HG02852 (cell line): Measurements from ENCODE around the gene ZC3H6.
"Not testable (repeated sequence)": the region's sequence is repeated elsewhere in the genome, so short reads cannot be mapped to it uniquely, and the experiment has no call there.

Experiments
- ATAC-seq: cut with Tn5 transposase; IDR thresholded peaks from one replicate; pipeline ENCODE4 v1.9.1; 2021; ENCODE audit warnings: mild to moderate bottlenecking, moderate library complexity; ENCODE audit not compliant: unreplicated experiment

ZC3H6 gene

GRCh38 chr2:112322919-112323318 is 47.5 kb downstream of the ZC3H6 start:
- no peak for ATAC-seq

DNA sequence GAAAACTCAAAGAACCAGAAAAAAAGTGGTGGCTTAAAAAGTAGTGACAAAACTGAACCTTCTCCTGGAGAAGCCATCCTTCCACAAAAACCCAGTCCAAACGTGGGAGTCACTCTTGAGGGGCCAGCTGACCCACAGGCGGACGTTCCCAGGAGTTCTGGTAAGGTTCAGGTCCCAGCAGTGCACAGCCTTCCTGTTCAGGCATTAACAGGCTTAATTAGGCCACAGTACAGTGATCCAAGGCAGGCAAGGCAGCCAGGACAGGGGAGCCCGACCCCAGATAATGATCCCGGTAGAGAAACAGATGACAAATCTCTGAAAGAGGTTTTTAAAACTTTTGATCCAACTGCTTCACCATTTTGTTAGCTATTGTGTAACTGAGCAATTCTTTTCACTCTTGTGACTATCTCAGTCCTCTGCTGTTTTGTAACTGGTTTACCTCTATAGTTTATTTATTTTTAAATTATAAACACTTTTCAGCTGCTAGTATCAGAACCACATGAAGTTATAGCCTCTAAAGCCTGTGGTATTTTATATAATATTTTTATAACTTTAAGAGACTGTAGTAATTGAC is 56.8 kb downstream of the ZC3H6 start:
- no peak for ATAC-seq

GRCh38 chr2:112335600-112335999 is 60.2 kb downstream of the ZC3H6 start:
- ATAC-seq = no peak

DNA sequence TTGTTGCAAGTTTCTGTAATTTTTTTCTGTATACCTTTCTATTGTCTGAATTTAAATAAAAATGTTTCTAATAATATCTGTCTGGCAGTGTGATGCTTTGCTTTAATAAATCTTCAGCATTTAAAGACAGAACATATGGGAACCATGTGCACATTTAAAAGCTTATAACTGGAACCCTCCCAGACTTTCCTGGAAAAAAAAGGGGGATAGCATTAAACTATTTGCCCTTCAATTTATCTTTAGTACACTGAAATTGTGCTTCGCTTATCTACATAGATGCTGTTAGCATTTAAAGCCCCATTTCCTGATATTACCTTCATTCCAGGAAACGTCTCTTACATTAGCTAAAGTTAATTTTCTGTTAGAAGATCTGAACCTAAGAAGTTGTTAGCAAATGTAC is 64.6 kb downstream of the ZC3H6 start:
- ATAC-seq = no peak

DNA sequence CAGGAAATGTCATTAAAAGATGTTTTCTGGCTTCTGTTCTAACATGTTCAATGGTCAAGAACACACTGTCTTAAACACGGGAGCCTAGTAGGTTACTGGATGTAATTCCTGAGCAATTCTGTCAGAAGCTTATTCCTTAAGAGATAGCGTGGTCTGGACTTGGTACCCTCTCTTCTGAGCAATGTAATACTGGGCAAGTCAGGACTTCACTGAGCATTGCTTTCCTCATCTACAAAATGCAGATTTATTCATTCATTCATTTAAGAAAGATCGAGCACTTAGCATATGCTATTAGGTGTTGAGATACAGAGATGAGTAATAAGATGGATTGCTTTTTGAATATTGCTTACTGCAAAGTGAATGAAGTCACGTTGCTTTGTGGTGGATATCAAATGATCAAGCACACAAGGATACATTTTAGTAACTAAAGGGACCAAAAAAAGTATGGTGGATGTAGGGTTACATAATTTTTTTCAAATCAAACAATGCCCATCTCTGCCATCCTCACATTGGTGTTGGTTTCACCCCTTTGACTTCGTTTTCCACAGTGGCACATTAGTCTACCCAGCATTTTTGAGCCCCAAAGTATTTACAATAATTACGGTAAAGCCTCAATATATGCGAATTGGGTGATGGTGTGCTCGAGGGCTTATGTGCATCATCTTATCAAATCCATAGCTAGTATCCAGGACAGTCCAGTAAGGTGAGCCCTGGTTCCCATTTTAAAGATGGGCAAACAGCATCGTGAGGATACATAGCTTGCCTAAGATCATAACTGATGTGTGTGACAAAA is 65.3 kb downstream of the ZC3H6 start:
- ATAC-seq = no peak

DNA sequence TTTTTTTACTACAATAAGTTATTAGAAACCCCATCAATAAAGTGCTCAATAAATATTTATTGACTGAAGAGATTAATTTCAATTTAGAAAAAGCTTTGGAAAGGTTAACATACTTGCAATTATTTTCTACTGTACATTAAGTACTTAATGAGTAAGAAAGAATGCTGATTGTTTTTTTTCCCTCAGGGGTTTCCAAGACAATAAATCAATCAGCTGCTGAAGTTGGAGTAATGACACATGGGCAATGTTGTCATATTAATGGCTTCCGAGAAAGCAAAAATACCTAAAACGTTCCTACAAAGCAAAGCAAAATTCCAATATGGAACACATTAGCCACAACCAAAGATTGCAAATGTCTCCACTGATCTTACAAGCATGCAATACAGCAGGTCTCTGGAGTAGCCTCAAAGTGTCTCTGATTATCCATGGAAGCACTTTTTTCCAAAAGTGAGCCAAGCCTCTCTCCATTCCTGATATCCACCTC is 66.7 kb downstream of the ZC3H6 start:
- ATAC-seq = no peak

DNA sequence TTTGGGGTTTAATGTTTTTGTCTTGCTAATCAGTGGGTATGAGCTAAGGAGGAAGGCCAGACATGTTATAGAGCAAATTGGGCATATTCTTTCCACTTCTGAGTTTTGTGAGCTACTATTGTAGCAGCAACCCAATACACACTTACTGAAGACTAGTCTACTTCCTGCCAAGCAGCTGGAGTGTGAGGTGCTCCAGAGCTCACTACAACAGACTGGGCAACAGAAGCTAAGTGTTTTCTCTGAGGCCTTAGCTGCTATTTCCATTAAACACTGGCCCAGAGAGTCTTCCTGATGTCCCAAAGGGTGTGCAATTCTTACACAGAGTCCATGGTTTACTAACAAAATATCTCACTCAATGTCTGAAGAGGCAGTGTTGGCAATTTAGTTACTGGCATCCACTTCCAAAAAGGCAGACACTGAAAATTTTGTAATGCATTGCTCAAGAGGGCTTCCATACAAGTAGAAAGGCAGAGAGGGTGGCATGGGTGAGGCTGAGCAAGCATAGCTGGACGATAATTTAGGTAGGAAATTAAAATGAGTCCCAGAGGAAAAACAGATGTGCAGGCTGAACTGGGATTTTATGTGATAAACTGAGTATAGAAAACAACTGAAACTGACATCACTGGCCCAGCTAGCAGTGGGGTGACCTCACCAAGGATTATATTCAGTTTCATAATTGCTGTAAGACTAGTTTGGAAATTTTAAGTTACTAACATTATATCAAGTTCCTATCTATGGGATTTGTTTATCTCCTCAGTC is 68.6 kb downstream of the ZC3H6 start:
- ATAC-seq = no peak

DNA sequence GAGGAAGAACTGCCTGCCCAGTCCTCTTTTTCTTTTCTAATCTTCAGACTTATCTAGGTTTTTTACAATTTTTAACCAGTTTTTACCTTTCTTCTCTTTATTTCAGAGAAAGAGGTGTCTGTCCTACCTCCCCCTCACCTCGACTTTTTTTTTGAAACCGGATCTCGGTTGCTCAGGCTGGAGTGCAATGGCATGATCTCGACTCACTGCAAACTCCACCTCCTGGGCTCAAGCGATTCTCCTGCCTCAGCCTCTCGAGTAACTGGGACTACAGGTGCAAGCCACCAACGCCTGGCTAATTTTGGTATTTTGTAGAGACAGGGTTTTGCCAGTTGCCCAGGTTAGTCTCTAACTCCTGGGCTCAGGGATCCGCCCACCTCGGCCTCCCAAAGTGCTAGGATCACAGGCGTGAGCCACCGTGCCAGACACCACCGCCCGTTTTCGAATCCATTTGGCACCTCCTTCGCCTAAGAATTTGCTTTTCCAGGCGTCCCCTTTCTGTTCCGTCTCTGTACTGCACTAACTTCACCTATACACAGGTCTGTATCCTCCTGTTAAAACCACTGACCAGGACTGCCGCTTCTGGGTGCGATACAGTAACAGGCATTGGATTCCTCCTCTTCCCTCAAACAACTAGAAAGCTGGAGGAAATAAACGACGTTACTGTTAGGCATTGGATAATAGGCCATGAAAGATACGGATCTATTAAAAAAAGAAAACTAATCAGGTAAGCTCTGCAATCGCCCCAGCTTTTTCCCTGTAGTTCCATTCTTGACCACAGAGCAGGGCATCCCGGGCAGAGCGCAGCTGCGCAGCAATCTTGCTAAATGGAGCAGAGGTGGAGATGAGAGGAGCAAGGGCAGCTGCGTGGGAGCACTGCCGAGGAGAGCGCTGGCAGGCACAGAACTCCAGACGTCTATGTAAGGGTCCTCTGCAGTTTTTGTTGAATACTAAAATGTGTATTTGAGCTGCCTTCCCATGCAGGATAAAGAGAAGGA is 69.9 kb downstream of the ZC3H6 start:
- no peak for ATAC-seq

DNA sequence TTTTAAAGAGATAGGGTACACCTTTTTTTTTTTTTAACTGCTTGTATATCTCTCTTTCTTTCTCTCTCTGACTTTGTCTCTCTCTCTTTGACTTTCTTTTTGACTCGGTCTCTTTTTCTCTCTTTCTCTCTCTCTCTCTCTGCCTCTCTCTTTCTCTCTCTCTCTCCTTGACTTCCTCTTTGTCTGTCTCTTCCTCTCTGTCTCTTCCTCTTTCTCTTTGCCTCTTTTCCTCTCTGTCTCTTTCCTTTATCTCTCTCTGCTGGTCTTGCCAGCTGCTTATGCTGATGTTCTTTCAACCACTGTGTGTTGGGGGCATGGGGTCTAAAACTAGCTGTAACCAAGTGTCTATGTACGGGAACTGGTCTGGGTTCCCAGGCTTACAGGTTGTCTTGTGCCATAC is 76.9 kb downstream of the ZC3H6 start:
- not testable (repeated sequence) for ATAC-seq

GRCh38 chr2:112352809-112353603 is 77.6 kb downstream of the ZC3H6 start:
- not testable (repeated sequence) for ATAC-seq

DNA sequence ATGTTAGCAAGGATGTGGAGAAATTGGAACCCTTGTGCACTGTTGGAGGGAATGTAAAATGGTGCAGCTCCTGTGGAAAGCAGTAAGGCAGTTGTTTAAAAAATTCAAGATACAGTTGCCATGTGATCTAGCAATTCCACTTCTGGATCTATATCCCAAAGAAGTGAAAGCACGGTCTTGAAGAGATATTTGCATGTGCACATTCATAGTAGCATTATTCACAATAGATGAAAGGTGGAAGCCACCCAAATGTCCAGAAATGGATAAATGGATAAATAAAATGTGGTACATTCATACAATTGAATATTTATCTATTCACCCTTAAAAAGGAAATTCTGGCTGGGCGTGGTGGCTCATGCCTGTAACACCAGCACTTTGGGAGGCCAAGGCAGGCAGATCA is 78.9 kb downstream of the ZC3H6 start:
- not testable (repeated sequence) for ATAC-seq

- not testable (repeated sequence) for ATAC-seq
Measured at GRCh38 chr2:112360055-112360454, 84.7 kb downstream of the ZC3H6 start.
